ENCODE results near the gene FOXJ1. TPM values are rescaled to one million over a fixed set of nuclear protein-coding genes. Genes with fewer than 3 reads are reported as not detected.

The FOXJ1 gene
- polyA plus RNA-seq, 4 donors = 0.22 to 0.84 (median 0.63) TPM; not detected in 1

DNA sequence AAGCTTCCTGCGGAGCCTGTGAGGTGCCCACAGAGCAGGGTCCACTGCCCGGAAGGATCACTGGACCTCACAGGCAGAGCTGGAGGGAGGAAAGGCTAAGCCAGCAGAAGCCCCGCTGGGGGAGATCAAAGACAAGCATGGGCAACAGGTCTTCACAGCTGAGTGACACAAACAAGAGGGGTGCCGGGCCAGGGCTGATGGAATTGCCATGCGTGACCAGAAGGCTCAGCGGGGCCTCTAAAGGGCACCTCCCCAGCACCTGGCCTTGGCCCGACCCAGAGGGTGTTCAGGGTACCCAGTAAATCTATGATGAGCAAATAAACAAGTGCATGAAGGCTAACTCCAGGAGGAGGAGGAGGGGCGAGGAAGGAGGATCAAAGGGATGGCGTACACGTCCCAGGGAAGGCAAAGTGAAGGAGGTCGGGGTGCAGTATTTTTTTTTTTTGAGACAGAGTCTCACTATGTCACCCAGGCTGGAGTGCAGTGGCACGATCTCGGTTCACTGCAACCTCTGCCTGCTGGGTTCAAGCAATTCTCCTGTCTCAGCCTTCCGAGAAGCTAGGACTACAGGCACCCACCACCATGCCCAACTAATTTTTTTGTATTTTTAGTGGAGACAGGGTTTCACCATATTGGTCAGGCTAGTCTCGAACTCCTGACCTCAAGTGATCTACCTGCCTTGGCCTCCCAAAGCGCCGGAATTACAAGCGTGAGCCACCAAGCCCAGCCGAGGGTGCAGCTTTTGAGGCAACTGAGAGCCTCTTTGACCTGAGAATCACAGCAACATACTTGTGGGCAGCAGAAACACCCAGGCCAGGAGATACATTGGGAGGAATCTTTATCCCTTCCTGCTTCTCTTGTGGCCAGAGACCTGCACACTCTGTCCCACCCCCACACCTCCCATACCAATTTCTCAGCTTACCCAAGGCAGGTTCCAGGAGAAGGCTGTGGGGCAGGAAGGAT lies 21.4 kb downstream of the FOXJ1 start:
- Histone ChIP-seq H3K27me3 (ENCODE audit: control insufficient read depth in 3 of 3, insufficient read depth in 3 of 3, low read length in 3 of 3) (no peaks in the 10 kb centered on the region), H3K4me1 (ENCODE audit: control insufficient read depth in 3 of 3, insufficient read depth in 2 of 3, low read depth in 1 of 3, low read length in 2 of 3) (peaks cover 0 to 4% (median 0%) of the 10 kb centered on the region in 3 donors), H3K4me3 (ENCODE audit: low read depth in 1 of 3, low read length in 3 of 3) (no peak overlapping the region), H3K27ac (ENCODE audit: low read depth in 1 of 3, low read length in 2 of 3) (no peak overlapping the region), H3K36me3 (ENCODE audit: control insufficient read depth in 3 of 3, insufficient read depth in 2 of 3, low read depth in 1 of 3, low read length in 3 of 3) (peaks cover 0 to 2% (median 0%) of the 10 kb centered on the region in 3 donors), H3K9me3 (ENCODE audit: control insufficient read depth in 2 of 2, insufficient read depth in 1 of 2, low read depth in 1 of 2, low read length in 1 of 2) (no peaks in the 10 kb centered on the region)
- WGBS, 3 donors = 72 to 82% (median 80%) methylated on average over 19 of the region's 19 CpGs
- no peak for FAIRE-seq
- no peak for DNase-seq

GRCh38 chr17:76115138-76115754 lies 25.8 kb downstream of the FOXJ1 start:
- Histone ChIP-seq H3K4me3 (ENCODE audit: low read depth in 1 of 3, low read length in 3 of 3) (no peak overlapping the region), H3K27ac (ENCODE audit: low read depth in 1 of 3, low read length in 2 of 3) (no peak overlapping the region), H3K4me1 (ENCODE audit: control insufficient read depth in 3 of 3, insufficient read depth in 2 of 3, low read depth in 1 of 3, low read length in 2 of 3) (no peaks in the 10 kb centered on the region), H3K36me3 (ENCODE audit: control insufficient read depth in 3 of 3, insufficient read depth in 2 of 3, low read depth in 1 of 3, low read length in 3 of 3) (no peaks in the 10 kb centered on the region), H3K9me3 (ENCODE audit: control insufficient read depth in 2 of 2, insufficient read depth in 1 of 2, low read depth in 1 of 2, low read length in 1 of 2) (no peaks in the 10 kb centered on the region), H3K27me3 (ENCODE audit: control insufficient read depth in 3 of 3, insufficient read depth in 3 of 3, low read length in 3 of 3) (no peaks in the 10 kb centered on the region)
- FAIRE-seq = no peak
- 84 to 92% (median 90%) methylated on average over 7 of the region's 7 CpGs for WGBS, 3 donors
- no peak for DNase-seq

- DNase-seq (no peak), FAIRE-seq (no peak)
- no peak overlapping the region for H3K4me3 ChIP-seq (ENCODE audit: low read depth in 1 of 3, low read length in 3 of 3)
- H3K9me3 ChIP-seq (ENCODE audit: control insufficient read depth in 2 of 2, insufficient read depth in 1 of 2, low read depth in 1 of 2, low read length in 1 of 2) = no peaks in the 10 kb centered on the region
- no peaks in the 10 kb centered on the region for H3K4me1 ChIP-seq (ENCODE audit: control insufficient read depth in 3 of 3, insufficient read depth in 2 of 3, low read depth in 1 of 3, low read length in 2 of 3)
- no peak overlapping the region for H3K27ac ChIP-seq (ENCODE audit: low read depth in 1 of 3, low read length in 2 of 3)
- 87 to 95% (median 92%) methylated on average over 2 of the region's 2 CpGs for WGBS, 3 donors
- H3K36me3 ChIP-seq (ENCODE audit: control insufficient read depth in 3 of 3, insufficient read depth in 2 of 3, low read depth in 1 of 3, low read length in 3 of 3) = no peaks in the 10 kb centered on the region
- H3K27me3 ChIP-seq (ENCODE audit: control insufficient read depth in 3 of 3, insufficient read depth in 3 of 3, low read length in 3 of 3) = no peaks in the 10 kb centered on the region
Measured at GRCh38 chr17:76111956-76112355, 29.1 kb downstream of the FOXJ1 start.

GRCh38 chr17:76107509-76107908 lies 33.5 kb downstream of the FOXJ1 start:
- 68 to 74% (median 69%) methylated on average over 6 of the region's 6 CpGs for WGBS, 3 donors
- FAIRE-seq (no peak), DNase-seq (peak; percentile 20 to 33)
- peaks cover 0 to 17% (median 5%) of the 10 kb centered on the region in 3 donors for H3K4me1 ChIP-seq (ENCODE audit: control insufficient read depth in 3 of 3, insufficient read depth in 2 of 3, low read depth in 1 of 3, low read length in 2 of 3)
- H3K36me3 ChIP-seq (ENCODE audit: control insufficient read depth in 3 of 3, insufficient read depth in 2 of 3, low read depth in 1 of 3, low read length in 3 of 3) = no peaks in the 10 kb centered on the region
- H3K4me3 ChIP-seq (ENCODE audit: low read depth in 1 of 3, low read length in 3 of 3) = no peak overlapping the region
- no peaks in the 10 kb centered on the region for H3K27me3 ChIP-seq (ENCODE audit: control insufficient read depth in 3 of 3, insufficient read depth in 3 of 3, low read length in 3 of 3)
- H3K9me3 ChIP-seq (ENCODE audit: control insufficient read depth in 2 of 2, insufficient read depth in 1 of 2, low read depth in 1 of 2, low read length in 1 of 2) = no peaks in the 10 kb centered on the region
- no peak overlapping the region for H3K27ac ChIP-seq (ENCODE audit: low read depth in 1 of 3, low read length in 2 of 3)

DNA sequence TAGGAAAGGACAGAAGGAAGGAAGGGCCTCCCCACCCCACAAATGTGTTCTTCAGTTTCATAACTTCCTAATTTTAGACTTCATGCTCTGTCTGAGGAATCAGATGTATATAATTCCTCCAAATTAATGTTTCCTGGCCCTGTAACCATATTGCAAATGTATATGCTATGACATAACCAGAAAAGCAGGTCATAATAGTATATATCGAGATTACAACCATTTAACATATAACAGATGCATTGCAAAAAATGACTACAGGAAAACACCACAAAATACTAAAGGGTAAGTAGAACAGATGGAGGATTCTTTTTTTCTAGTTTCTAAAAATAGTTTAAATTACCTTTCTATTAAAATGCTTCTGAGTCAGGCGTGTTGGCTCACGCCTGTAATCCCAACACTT lies 34.3 kb downstream of the FOXJ1 start:
- 67 to 76% (median 68%) methylated on average over 3 of the region's 3 CpGs for WGBS, 3 donors

DNA sequence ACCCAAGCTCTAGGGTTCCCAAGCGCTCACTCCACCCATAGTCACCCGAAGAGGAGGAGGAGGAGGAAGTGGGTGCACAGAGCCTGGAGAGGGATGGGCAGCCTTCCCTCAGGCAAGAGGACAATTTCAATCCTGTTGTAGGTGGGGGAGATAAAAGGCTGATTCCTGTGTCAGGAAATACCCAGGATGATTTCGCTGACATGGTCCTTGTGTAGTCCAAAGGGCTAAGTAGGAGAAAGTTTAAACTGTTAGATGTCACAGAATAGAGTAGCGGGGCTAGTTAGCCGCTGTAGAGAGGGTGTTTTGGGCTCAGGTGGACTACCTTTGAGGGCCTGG lies 36.2 kb downstream of the FOXJ1 start:
- Histone ChIP-seq H3K9me3 (ENCODE audit: control insufficient read depth in 2 of 2, insufficient read depth in 1 of 2, low read depth in 1 of 2, low read length in 1 of 2) (no peaks in the 10 kb centered on the region), H3K27ac (ENCODE audit: low read depth in 1 of 3, low read length in 2 of 3) (peak overlapping the region in 1 of 3 donors; percentile 16), H3K27me3 (ENCODE audit: control insufficient read depth in 3 of 3, insufficient read depth in 3 of 3, low read length in 3 of 3) (no peaks in the 10 kb centered on the region), H3K4me3 (ENCODE audit: low read depth in 1 of 3, low read length in 3 of 3) (no peak overlapping the region), H3K4me1 (ENCODE audit: control insufficient read depth in 3 of 3, insufficient read depth in 2 of 3, low read depth in 1 of 3, low read length in 2 of 3) (peaks cover 0 to 21% (median 5%) of the 10 kb centered on the region in 3 donors), H3K36me3 (ENCODE audit: control insufficient read depth in 3 of 3, insufficient read depth in 2 of 3, low read depth in 1 of 3, low read length in 3 of 3) (peaks cover 0 to 20% (median 4%) of the 10 kb centered on the region in 3 donors)
- no peak for FAIRE-seq
- peak in 1 of 2 donors; percentile 34 for DNase-seq
- 69 to 77% (median 76%) methylated on average over 5 of the region's 5 CpGs for WGBS, 3 donors

More for the DNA sequence above, 34.3 kb downstream of the FOXJ1 start:
- H3K36me3 ChIP-seq (ENCODE audit: control insufficient read depth in 3 of 3, insufficient read depth in 2 of 3, low read depth in 1 of 3, low read length in 3 of 3) = peaks cover 0 to 4% (median 0%) of the 10 kb centered on the region in 3 donors
- peak overlapping the region in 1 of 3 donors; percentile 4 for H3K27ac ChIP-seq (ENCODE audit: low read depth in 1 of 3, low read length in 2 of 3)
- H3K4me3 ChIP-seq (ENCODE audit: low read depth in 1 of 3, low read length in 3 of 3) = no peak overlapping the region
- no peaks in the 10 kb centered on the region for H3K27me3 ChIP-seq (ENCODE audit: control insufficient read depth in 3 of 3, insufficient read depth in 3 of 3, low read length in 3 of 3)
- FAIRE-seq = no peak
- H3K9me3 ChIP-seq (ENCODE audit: control insufficient read depth in 2 of 2, insufficient read depth in 1 of 2, low read depth in 1 of 2, low read length in 1 of 2) = no peaks in the 10 kb centered on the region
- no peak for DNase-seq
- H3K4me1 ChIP-seq (ENCODE audit: control insufficient read depth in 3 of 3, insufficient read depth in 2 of 3, low read depth in 1 of 3, low read length in 2 of 3) = peaks cover 0 to 21% (median 5%) of the 10 kb centered on the region in 3 donors

- H3K9me3 ChIP-seq (ENCODE audit: control insufficient read depth in 2 of 2, insufficient read depth in 1 of 2, low read depth in 1 of 2, low read length in 1 of 2) = no peaks in the 10 kb centered on the region
- peak overlapping the region; percentile 16 to 97 (median 81) for H3K4me3 ChIP-seq (ENCODE audit: low read depth in 1 of 3, low read length in 3 of 3)
- H3K4me1 ChIP-seq (ENCODE audit: control insufficient read depth in 3 of 3, insufficient read depth in 2 of 3, low read depth in 1 of 3, low read length in 2 of 3) = peaks cover 0 to 21% (median 5%) of the 10 kb centered on the region in 3 donors
- FAIRE-seq = no peak
- no peak for DNase-seq
- 83 to 87% (median 84%) methylated on average over 29 of the region's 29 CpGs for WGBS, 3 donors
- peak overlapping the region in 2 of 3 donors; percentile 76 to 81 for H3K27ac ChIP-seq (ENCODE audit: low read depth in 1 of 3, low read length in 2 of 3)
- no peaks in the 10 kb centered on the region for H3K27me3 ChIP-seq (ENCODE audit: control insufficient read depth in 3 of 3, insufficient read depth in 3 of 3, low read length in 3 of 3)
- H3K36me3 ChIP-seq (ENCODE audit: control insufficient read depth in 3 of 3, insufficient read depth in 2 of 3, low read depth in 1 of 3, low read length in 3 of 3) = peaks cover 0 to 22% (median 5%) of the 10 kb centered on the region in 3 donors
Measured at GRCh38 chr17:76104140-76104895, 36.7 kb downstream of the FOXJ1 start.
